ENCODE results near the gene SMAD7. TPM values are rescaled to one million over a fixed set of nuclear protein-coding genes. Genes with fewer than 3 reads are reported as not detected.

SMAD7 gene
- polyA plus RNA-seq, 3 donors, result 1.4 to 9.4 (median 1.5) TPM

DNA sequence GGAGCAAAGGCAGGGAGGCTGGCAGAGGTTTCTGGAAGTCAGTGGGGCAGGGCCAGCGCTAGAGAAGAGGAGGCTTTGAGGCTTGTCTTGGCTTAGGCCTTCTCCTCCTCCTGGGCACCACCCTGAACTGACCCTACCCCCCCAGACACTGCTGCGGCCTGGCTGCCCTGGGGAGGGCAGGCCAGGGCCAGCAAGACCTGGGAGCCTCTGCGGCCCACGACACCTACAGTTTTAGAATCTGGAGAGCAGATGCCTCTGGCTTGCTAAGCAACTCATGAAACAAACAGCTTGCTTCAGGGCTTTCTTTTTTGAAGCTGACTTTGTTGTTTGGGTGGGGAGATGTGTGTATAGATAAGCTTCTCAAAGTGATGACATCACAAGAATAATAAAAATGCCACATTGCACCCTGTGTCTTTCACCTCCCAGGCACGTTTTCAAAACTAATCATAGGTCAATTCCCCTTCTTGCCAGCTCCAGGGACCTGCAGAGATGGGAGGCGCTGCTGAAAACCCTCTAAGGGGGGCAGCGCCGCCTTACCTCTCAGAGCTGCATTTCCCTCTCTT lies 46.2 kb upstream of the SMAD7 start:
- Histone ChIP-seq H3K27me3 (ENCODE audit: control insufficient read depth in 2 of 2, insufficient read depth in 2 of 2, low read length in 2 of 2) (no peaks in the 10 kb centered on the region), H3K79me2 (ENCODE audit: insufficient read depth, low read length) (no peaks in the 10 kb centered on the region), H3K9me3 (replicated peaks in 1 of 2; ENCODE audit: control insufficient read depth in 1 of 2, insufficient read depth in 1 of 2, low read length in 2 of 2) (no peaks in the 10 kb centered on the region), H3K9ac (ENCODE audit: insufficient read depth, low read length, poor library complexity, severe bottlenecking) (no peak overlapping the region), H3K4me1 (ENCODE audit: control insufficient read depth in 1 of 2, insufficient read depth in 2 of 2, low read length in 2 of 2) (peaks cover 33 to 34% of the 10 kb centered on the region in 2 donors), H2AFZ (ENCODE audit: insufficient read depth, low read depth, low read length, poor library complexity, severe bottlenecking) (no peak overlapping the region), H3K36me3 (replicated peaks in 1 of 2; ENCODE audit: control insufficient read depth in 1 of 2, insufficient read depth in 2 of 2, low read length in 2 of 2) (no peaks in the 10 kb centered on the region), H3K4me2 (replicated peaks; ENCODE audit: extremely low read depth, low read length, poor library complexity, severe bottlenecking) (no peak overlapping the region), H3K4me3 (replicated peaks in 1 of 3; ENCODE audit: low read depth in 2 of 3, low read length in 3 of 3) (no peak overlapping the region), H3K27ac (ENCODE audit: low read depth in 1 of 2, low read length in 2 of 2) (no peak overlapping the region), H4K20me1 (ENCODE audit: insufficient read depth, low read length) (no peaks in the 10 kb centered on the region)
- Mint-ChIP-seq H3K4me3 (no peak overlapping the region), H3K27ac (peak overlapping the region in 3 of 7 donors; percentile 30 to 74 (median 67)), H3K36me3 (peaks cover 0 to 5% of the 10 kb centered on the region in 2 donors), H3K4me1 (peaks cover 39% of the 10 kb centered on the region), H3K9me3 (peaks cover 0 to 3% (median 0%) of the 10 kb centered on the region in 7 donors), H3K27me3 (ENCODE audit: low read depth in 3 of 3) (peaks cover 0 to 13% (median 7%) of the 10 kb centered on the region in 3 donors)
- WGBS (ENCODE audit: insufficient coverage), result 70% methylated on average over 5 of the region's 8 CpGs
- intact Hi-C loops (cut with micrococcal nuclease), result no loop called here
- TF ChIP-seq, protein P1, sequence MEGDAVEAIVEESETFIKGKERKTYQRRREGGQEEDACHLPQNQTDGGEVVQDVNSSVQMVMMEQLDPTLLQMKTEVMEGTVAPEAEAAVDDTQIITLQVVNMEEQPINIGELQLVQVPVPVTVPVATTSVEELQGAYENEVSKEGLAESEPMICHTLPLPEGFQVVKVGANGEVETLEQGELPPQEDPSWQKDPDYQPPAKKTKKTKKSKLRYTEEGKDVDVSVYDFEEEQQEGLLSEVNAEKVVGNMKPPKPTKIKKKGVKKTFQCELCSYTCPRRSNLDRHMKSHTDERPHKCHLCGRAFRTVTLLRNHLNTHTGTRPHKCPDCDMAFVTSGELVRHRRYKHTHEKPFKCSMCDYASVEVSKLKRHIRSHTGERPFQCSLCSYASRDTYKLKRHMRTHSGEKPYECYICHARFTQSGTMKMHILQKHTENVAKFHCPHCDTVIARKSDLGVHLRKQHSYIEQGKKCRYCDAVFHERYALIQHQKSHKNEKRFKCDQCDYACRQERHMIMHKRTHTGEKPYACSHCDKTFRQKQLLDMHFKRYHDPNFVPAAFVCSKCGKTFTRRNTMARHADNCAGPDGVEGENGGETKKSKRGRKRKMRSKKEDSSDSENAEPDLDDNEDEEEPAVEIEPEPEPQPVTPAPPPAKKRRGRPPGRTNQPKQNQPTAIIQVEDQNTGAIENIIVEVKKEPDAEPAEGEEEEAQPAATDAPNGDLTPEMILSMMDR (IDR thresholded peaks at IDR 0.05), result no peak
- no peak for DNase-seq

DNA sequence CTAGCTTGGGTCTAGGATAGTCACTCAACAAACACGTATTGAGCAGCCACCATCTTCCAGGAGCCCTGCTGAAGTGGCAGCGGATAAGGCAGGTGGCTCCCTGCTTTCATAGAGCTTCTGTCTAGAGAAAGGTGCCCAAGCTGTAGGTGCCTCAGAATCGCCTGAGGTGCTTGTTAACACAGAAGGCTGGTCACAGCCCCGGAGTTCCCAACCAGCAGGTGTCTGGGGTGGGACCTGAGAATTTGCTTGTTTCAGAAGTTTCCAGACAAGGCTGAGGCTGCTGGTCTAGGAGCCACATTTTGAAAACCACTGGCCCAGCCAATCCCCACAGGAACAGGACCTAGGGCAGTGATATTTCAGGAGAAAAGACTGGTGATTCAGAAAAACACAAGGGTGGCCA lies 45.3 kb upstream of the SMAD7 start:
- Mint-ChIP-seq H3K4me3 (no peak overlapping the region), H3K36me3 (peaks cover 0 to 5% of the 10 kb centered on the region in 2 donors), H3K9me3 (peaks cover 0 to 1% (median 0%) of the 10 kb centered on the region in 7 donors), H3K4me1 (peaks cover 46% of the 10 kb centered on the region), H3K27me3 (ENCODE audit: low read depth in 3 of 3) (peaks cover 0 to 13% (median 7%) of the 10 kb centered on the region in 3 donors), H3K27ac (no peak overlapping the region)
- Histone ChIP-seq H3K79me2 (ENCODE audit: insufficient read depth, low read length) (no peaks in the 10 kb centered on the region), H3K4me1 (ENCODE audit: control insufficient read depth in 1 of 2, insufficient read depth in 2 of 2, low read length in 2 of 2) (peaks cover 38 to 44% of the 10 kb centered on the region in 2 donors), H3K4me2 (replicated peaks; ENCODE audit: extremely low read depth, low read length, poor library complexity, severe bottlenecking) (no peak overlapping the region), H3K36me3 (replicated peaks in 1 of 2; ENCODE audit: control insufficient read depth in 1 of 2, insufficient read depth in 2 of 2, low read length in 2 of 2) (no peaks in the 10 kb centered on the region), H4K20me1 (ENCODE audit: insufficient read depth, low read length) (no peaks in the 10 kb centered on the region), H2AFZ (ENCODE audit: insufficient read depth, low read depth, low read length, poor library complexity, severe bottlenecking) (no peak overlapping the region), H3K9ac (ENCODE audit: insufficient read depth, low read length, poor library complexity, severe bottlenecking) (no peak overlapping the region), H3K27ac (ENCODE audit: low read depth in 1 of 2, low read length in 2 of 2) (no peak overlapping the region), H3K27me3 (ENCODE audit: control insufficient read depth in 2 of 2, insufficient read depth in 2 of 2, low read length in 2 of 2) (no peaks in the 10 kb centered on the region), H3K9me3 (replicated peaks in 1 of 2; ENCODE audit: control insufficient read depth in 1 of 2, insufficient read depth in 1 of 2, low read length in 2 of 2) (no peaks in the 10 kb centered on the region), H3K4me3 (replicated peaks in 1 of 3; ENCODE audit: low read depth in 2 of 3, low read length in 3 of 3) (no peak overlapping the region)
- intact Hi-C loops (cut with micrococcal nuclease), result no loop called here
- WGBS (ENCODE audit: insufficient coverage), result 97% methylated on average over 4 of the region's 4 CpGs
- DNase-seq, result no peak
- TF ChIP-seq, protein P1 (IDR thresholded peaks at IDR 0.05), result no peak
